22Rv1 (cell line): ENCODE measurements around the gene SNHG17.

Source experiments
- CTCF ChIP-seq: fragments of 450-650 bp; IDR thresholded peaks from 2 replicates; pipeline ENCODE4 v1.5.1; 2017; ENCODE audit warnings: mild to moderate bottlenecking
- ZFX ChIP-seq: fragments of 450-650 bp; IDR thresholded peaks from 2 replicates; pipeline ENCODE4 v1.6.1; 2017; ENCODE audit warnings: antibody characterized with exemption, borderline replicate concordance

- no peak for TF ChIP-seq CTCF
- TF ChIP-seq ZFX: no peak
Observed at GRCh38 chr20:38479596-38479995, 44.5 kb upstream of the SNHG17 start.
